K562 (cell line): Measurements from ENCODE around the gene KCNG1.

ENCODE experiments used
- SETDB1 ChIP-seq: IDR thresholded peaks from one replicate; pipeline ENCODE4 v1.6.1; 2012; ENCODE audit warnings: low read length, control low read depth, inconsistent platforms
- SMARCA5 ChIP-seq: fragments of 450-650 bp; IDR thresholded peaks from 2 replicates; pipeline ENCODE4 v1.6.1; 2016
- ZBTB11 ChIP-seq, 3 experiments: fragments of 200-800 bp in 1 of 3; fragments of 250-450 bp in 1 of 3; fragments of 450-650 bp in 1 of 3; sonication (Bioruptor Pico) in 1 of 3; sonication (Bioruptor generic) in 1 of 3; formaldehyde crosslinking in 1 of 3; IDR thresholded peaks; 2 replicates each; pipeline versions ENCODE4 v1.6.1 to v1.8.0; 2016 to 2022; ENCODE audit warnings: mild to moderate bottlenecking in 2 of 3, missing genetic modification characterization in 2 of 3, missing compliant biosample characterization in 1 of 3, moderate library complexity in 1 of 3
- ZFX ChIP-seq: sonication (generic); formaldehyde crosslinking; IDR thresholded peaks from 2 replicates; pipeline ENCODE4 v1.8.0; 2022; ENCODE audit warnings: mild to moderate bottlenecking, missing genetic modification reagents, moderate library complexity

DNA sequence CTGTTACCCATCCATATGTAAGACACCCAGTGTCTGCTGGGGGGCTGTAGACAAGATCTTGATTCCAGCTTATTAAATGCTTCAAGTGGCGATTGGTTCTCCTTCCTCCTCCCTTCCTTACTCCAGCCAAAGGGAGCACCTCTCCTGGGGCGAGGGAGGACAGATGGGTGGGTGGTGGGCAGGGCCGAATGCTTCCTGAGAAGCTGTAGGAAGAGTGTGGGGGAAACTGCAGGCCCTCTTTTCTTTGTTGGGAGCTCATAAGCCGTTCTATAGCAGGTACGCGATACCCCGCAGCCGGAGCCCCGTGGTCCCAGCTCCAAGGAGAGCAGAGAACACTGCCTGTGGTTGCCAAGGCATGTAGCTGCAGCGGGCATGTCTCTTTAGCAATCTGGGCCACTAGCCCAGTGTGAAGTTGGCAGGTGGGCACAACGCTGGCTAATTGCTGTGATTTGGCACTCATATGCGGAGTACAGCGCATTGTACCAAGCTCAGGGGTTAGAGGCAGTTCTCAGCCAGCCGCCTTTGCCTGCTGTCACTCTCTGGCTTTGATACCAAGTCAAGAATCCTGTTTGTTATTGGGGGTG is 14.7 kb upstream of the KCNG1 start:
- TF ChIP-seq SETDB1 (no peak), ZBTB11 (CRISPR knock-in tag; IDR thresholded peaks at IDR 0.05) (no peak), SMARCA5 (no peak), ZFX (no peak)
